ENCODE measurements around the gene HYAL2. TPM values are rescaled to one million over a fixed set of nuclear protein-coding genes. Genes with fewer than 3 reads are reported as not detected.

HYAL2 gene
- polyA plus RNA-seq, 1 donor from 2014 or later: 116 TPM

DNA sequence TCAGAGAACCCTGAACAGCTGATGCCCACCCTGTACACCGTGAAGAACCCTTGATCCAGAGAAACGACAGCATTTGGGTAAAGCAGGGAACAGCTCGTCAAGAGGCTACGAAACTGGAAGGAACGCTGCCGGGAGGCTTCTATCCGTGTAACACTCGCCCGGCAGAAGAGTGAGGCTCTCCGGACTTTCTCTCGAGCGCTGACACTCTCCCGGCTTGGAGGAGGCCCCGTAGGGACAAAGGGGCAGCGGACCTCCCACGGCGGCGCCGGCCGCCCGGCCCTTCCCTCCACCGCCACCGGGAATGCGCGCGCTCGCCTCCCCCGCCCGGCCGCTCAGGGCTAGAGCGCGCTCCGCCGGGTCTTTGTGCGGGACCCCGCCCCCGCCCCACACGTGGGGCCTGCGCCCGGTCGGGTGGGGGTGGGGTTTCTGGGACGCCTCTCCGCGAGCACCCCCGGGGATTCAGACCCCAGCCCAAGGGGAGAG lies 1.7 kb downstream of the HYAL2 start:
- H3K9me3 ChIP-seq (ENCODE audit: low read length): no peaks in the 10 kb centered on the region
- peak overlapping the region; percentile 93 for H3K4me3 ChIP-seq (ENCODE audit: low read length)
- peak; percentile 94 for TF ChIP-seq MXI1 (conservative IDR thresholded peaks at IDR 0.05; ENCODE audit: poor library complexity, severe bottlenecking)
- TF ChIP-seq POLR2AphosphoS5 (IDR thresholded peaks at IDR 0.05): peak; percentile 80
- peak; percentile 45 for TF ChIP-seq SMC3 (conservative IDR thresholded peaks at IDR 0.05; ENCODE audit: poor library complexity)
- no peak for TF ChIP-seq EZH2 (IDR thresholded peaks at IDR 0.05; ENCODE audit: borderline replicate concordance, insufficient read depth, low read length, poor library complexity, severe bottlenecking)
- TF ChIP-seq TAF1 (IDR thresholded peaks at IDR 0.05; ENCODE audit: low read depth): peak; percentile 28
- TF ChIP-seq EP300 (conservative IDR thresholded peaks at IDR 0.05; ENCODE audit: poor library complexity, severe bottlenecking): peak; percentile 77
- peak; percentile 79 for TF ChIP-seq REST (IDR thresholded peaks at IDR 0.05; ENCODE audit: borderline replicate concordance)
- TF ChIP-seq RAD21 (conservative IDR thresholded peaks at IDR 0.05): no peak
- no peaks in the 10 kb centered on the region for H3K36me3 ChIP-seq (ENCODE audit: insufficient read depth, low read length)
- no peaks in the 10 kb centered on the region for H3K9me2 ChIP-seq (ENCODE audit: insufficient read depth, low read length)
- H3F3A ChIP-seq (ENCODE audit: insufficient read depth, low read length, poor library complexity, severe bottlenecking): no peaks in the 10 kb centered on the region
- H3K27me3 ChIP-seq (ENCODE audit: insufficient read depth, low read depth, low read length): no peaks in the 10 kb centered on the region
- no peaks in the 10 kb centered on the region for H4K20me1 ChIP-seq (ENCODE audit: insufficient read depth)
- H3K27ac ChIP-seq (ENCODE audit: low read length): peak overlapping the region; percentile 94
- peak overlapping the region; percentile 96 for H3K9ac ChIP-seq (ENCODE audit: low read length)
- H3K79me2 ChIP-seq (replicated peaks; ENCODE audit: insufficient read depth, low read length): peaks cover 23% of the 10 kb centered on the region
- peak overlapping the region; percentile 85 for H2AFZ ChIP-seq (ENCODE audit: low read depth, low read length)
- peak overlapping the region; percentile 87 for H3K4me2 ChIP-seq (ENCODE audit: low read length)

DNA sequence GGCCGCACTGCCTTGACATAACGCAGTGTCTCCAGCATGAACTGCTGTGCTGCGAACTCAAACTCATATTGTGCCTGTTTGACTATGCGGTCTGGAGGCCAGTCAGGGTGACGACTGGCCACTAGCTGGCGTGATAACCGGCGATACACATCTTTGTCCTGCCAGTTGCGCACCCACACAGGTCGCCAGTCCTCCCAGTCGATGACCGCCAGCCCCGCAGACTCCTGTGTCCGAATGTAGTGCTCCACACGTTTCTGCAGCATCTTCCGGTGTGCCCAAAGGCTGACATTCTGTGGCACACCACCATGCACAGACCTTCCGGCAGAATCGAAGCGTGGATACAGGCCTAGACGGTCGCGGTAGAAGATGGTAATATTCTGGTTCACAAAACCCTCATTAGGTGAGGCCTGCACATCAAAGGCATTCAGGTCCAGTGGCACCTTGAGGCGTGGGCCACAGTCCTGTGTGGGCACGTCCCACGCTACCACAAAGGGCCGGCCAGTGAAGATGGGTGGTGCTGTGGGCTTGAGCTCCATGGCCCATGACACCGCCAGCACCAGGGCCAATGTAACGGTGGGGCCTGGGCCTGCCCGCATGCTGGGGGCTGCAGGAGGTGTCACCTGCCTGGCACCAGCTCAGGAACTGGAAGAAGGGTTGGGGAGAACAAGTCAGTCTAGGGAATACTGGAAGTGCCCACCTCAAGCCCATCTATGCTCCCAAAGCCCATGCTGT lies 2.5 kb downstream of the HYAL2 start:
- H4K20me1 ChIP-seq (ENCODE audit: insufficient read depth): no peaks in the 10 kb centered on the region
- H3K36me3 ChIP-seq (ENCODE audit: insufficient read depth, low read length): no peaks in the 10 kb centered on the region
- peak overlapping the region; percentile 96 for H3K9ac ChIP-seq (ENCODE audit: low read length)
- peak overlapping the region; percentile 93 for H3K4me3 ChIP-seq (ENCODE audit: low read length)
- H3K9me3 ChIP-seq (ENCODE audit: low read length): no peaks in the 10 kb centered on the region
- TF ChIP-seq EP300 (conservative IDR thresholded peaks at IDR 0.05; ENCODE audit: poor library complexity, severe bottlenecking): no peak
- no peak for TF ChIP-seq TAF1 (IDR thresholded peaks at IDR 0.05; ENCODE audit: low read depth)
- TF ChIP-seq MXI1 (conservative IDR thresholded peaks at IDR 0.05; ENCODE audit: poor library complexity, severe bottlenecking): no peak
- TF ChIP-seq RAD21 (conservative IDR thresholded peaks at IDR 0.05): no peak
- TF ChIP-seq, protein P1, sequence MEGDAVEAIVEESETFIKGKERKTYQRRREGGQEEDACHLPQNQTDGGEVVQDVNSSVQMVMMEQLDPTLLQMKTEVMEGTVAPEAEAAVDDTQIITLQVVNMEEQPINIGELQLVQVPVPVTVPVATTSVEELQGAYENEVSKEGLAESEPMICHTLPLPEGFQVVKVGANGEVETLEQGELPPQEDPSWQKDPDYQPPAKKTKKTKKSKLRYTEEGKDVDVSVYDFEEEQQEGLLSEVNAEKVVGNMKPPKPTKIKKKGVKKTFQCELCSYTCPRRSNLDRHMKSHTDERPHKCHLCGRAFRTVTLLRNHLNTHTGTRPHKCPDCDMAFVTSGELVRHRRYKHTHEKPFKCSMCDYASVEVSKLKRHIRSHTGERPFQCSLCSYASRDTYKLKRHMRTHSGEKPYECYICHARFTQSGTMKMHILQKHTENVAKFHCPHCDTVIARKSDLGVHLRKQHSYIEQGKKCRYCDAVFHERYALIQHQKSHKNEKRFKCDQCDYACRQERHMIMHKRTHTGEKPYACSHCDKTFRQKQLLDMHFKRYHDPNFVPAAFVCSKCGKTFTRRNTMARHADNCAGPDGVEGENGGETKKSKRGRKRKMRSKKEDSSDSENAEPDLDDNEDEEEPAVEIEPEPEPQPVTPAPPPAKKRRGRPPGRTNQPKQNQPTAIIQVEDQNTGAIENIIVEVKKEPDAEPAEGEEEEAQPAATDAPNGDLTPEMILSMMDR (IDR thresholded peaks at IDR 0.05; ENCODE audit: poor library complexity, severe bottlenecking): no peak
- no peak for TF ChIP-seq REST (IDR thresholded peaks at IDR 0.05; ENCODE audit: borderline replicate concordance)
- TF ChIP-seq POLR2AphosphoS5 (IDR thresholded peaks at IDR 0.05): no peak
- no peak for TF ChIP-seq EZH2 (IDR thresholded peaks at IDR 0.05; ENCODE audit: borderline replicate concordance, insufficient read depth, low read length, poor library complexity, severe bottlenecking)
- TF ChIP-seq SMC3 (conservative IDR thresholded peaks at IDR 0.05; ENCODE audit: poor library complexity): no peak
- H3K9me2 ChIP-seq (ENCODE audit: insufficient read depth, low read length): no peaks in the 10 kb centered on the region
- no peaks in the 10 kb centered on the region for H3K27me3 ChIP-seq (ENCODE audit: insufficient read depth, low read depth, low read length)
- no peaks in the 10 kb centered on the region for H3F3A ChIP-seq (ENCODE audit: insufficient read depth, low read length, poor library complexity, severe bottlenecking)
- peak overlapping the region; percentile 87 for H3K4me2 ChIP-seq (ENCODE audit: low read length)
- H3K79me2 ChIP-seq (replicated peaks; ENCODE audit: insufficient read depth, low read length): peaks cover 23% of the 10 kb centered on the region
- peak overlapping the region; percentile 94 for H3K27ac ChIP-seq (ENCODE audit: low read length)
- H2AFZ ChIP-seq (ENCODE audit: low read depth, low read length): peak overlapping the region; percentile 54

Data from neural cell (in vitro differentiated cells).